Measurements from ENCODE around the gene SHISA9. TPM values are rescaled to one million over a fixed set of nuclear protein-coding genes. Genes with fewer than 3 reads are reported as not detected.

Gene SHISA9
- total RNA-seq, 4 donors from 2014 or later, result 0.30 to 3.1 (median 0.66) TPM

GRCh38 chr16:13083681-13084080, 182.3 kb downstream of the SHISA9 start:
- 50 to 58% methylated on average over 5 of the region's 5 CpGs for WGBS, 2 donors
- intact Hi-C loops (cut with DNase I; ENCODE audit: low total_unique reads), result no loop called here
- DNase-seq (ENCODE audit: low spot score in 2 of 2), result peak in 1 of 2 donors; percentile 40
- TF ChIP-seq POLR2A (IDR thresholded peaks at IDR 0.05), result no peak
- no peak for TF ChIP-seq CTCF (IDR thresholded peaks at IDR 0.05)
- no peak overlapping the region for H3K4me3 ChIP-seq (ENCODE audit: low read depth, poor library complexity, severe bottlenecking)

GRCh38 chr16:13084331-13084730, 182.9 kb downstream of the SHISA9 start:
- H3K4me3 ChIP-seq (ENCODE audit: low read depth, poor library complexity, severe bottlenecking), result no peak overlapping the region
- DNase-seq (ENCODE audit: low spot score in 2 of 2), result peak in 1 of 2 donors; percentile 3
- 71 to 82% methylated on average over 2 of the region's 2 CpGs for WGBS, 2 donors
- no peak for TF ChIP-seq POLR2A (IDR thresholded peaks at IDR 0.05)
- TF ChIP-seq CTCF (IDR thresholded peaks at IDR 0.05), result no peak
- intact Hi-C loops (cut with DNase I; ENCODE audit: low total_unique reads), result no loop called here

GRCh38 chr16:13093661-13094060, 192.3 kb downstream of the SHISA9 start:
- H3K4me3 ChIP-seq (ENCODE audit: low read depth, poor library complexity, severe bottlenecking), result no peak overlapping the region
- intact Hi-C loops (cut with DNase I; ENCODE audit: low total_unique reads), result no loop called here
- DNase-seq (ENCODE audit: low spot score in 2 of 2), result no peak
- 49 to 57% methylated on average over 7 of the region's 7 CpGs for WGBS, 2 donors
- TF ChIP-seq POLR2A (IDR thresholded peaks at IDR 0.05) (no peak), CTCF (IDR thresholded peaks at IDR 0.05) (no peak)

- 66 to 67% methylated on average over 2 of the region's 2 CpGs for WGBS, 2 donors
- no peak overlapping the region for H3K4me3 ChIP-seq (ENCODE audit: low read depth, poor library complexity, severe bottlenecking)
- TF ChIP-seq CTCF (IDR thresholded peaks at IDR 0.05) (no peak), POLR2A (IDR thresholded peaks at IDR 0.05) (no peak)
- intact Hi-C loops (cut with DNase I; ENCODE audit: low total_unique reads), result no loop called here
- no peak for DNase-seq (ENCODE audit: low spot score in 2 of 2)
Observed at GRCh38 chr16:13095061-13095460, 193.7 kb downstream of the SHISA9 start.

- no peak overlapping the region for H3K4me3 ChIP-seq (ENCODE audit: low read depth, poor library complexity, severe bottlenecking)
- peak in 1 of 2 donors; percentile 20 for DNase-seq (ENCODE audit: low spot score in 2 of 2)
- intact Hi-C loops (cut with DNase I; ENCODE audit: low total_unique reads), result no loop called here
- TF ChIP-seq POLR2A (IDR thresholded peaks at IDR 0.05) (no peak), CTCF (IDR thresholded peaks at IDR 0.05) (no peak)
- WGBS, 2 donors, result 57 to 71% methylated on average over 2 of the region's 2 CpGs
Observed at GRCh38 chr16:13098536-13098935, 197.1 kb downstream of the SHISA9 start.

- TF ChIP-seq POLR2A (IDR thresholded peaks at IDR 0.05) (no peak), CTCF (IDR thresholded peaks at IDR 0.05) (no peak)
- DNase-seq (ENCODE audit: low spot score in 2 of 2), result peak in 1 of 2 donors; percentile 29
- no peak overlapping the region for H3K4me3 ChIP-seq (ENCODE audit: low read depth, poor library complexity, severe bottlenecking)
- 8 to 9% methylated on average over 2 of the region's 2 CpGs for WGBS, 2 donors
- intact Hi-C loops (cut with DNase I; ENCODE audit: low total_unique reads), result no loop called here
Observed at GRCh38 chr16:13099822-13100221, 198.4 kb downstream of the SHISA9 start.
